Natural killer cell (primary cell): ENCODE results near the gene VMA21. TPM values are rescaled to one million over a fixed set of nuclear protein-coding genes. Genes with fewer than 3 reads are reported as not detected.

Experiments
- ATAC-seq, 3 donors: fragments of 150-1000 bp in 2 of 3; fragments of 200-7000 bp in 1 of 3; cut with Tn5 transposase; 1 replicate in 1 of 3; 2 replicates in 2 of 3; pipeline ENCODE4 v1.10.0; 2021; ENCODE audit warnings: mild to moderate bottlenecking in 2 of 3, moderate library complexity in 2 of 3
- DNase-seq, 2 donors: peaks; one replicate each; pipeline versions ENCODE4 v3.0.0 to v3.0.0-alpha.2; 2013 to 2021; ENCODE audit warnings: mixed read lengths in 1 of 2
- H3K27ac ChIP-seq: one replicate; pipeline ENCODE4 v1.5.1; 2013; ENCODE audit warnings: mild to moderate bottlenecking, low read length
- H3K27me3 ChIP-seq: one replicate; pipeline ENCODE4 v1.6.1; 2013; ENCODE audit warnings: low read length; ENCODE audit not compliant: control insufficient read depth, insufficient read depth
- H3K36me3 ChIP-seq: one replicate; pipeline ENCODE4 v1.6.1; 2013; ENCODE audit warnings: low read length; ENCODE audit not compliant: control insufficient read depth, insufficient read depth
- H3K4me1 ChIP-seq: one replicate; pipeline ENCODE4 v1.6.1; 2013; ENCODE audit warnings: low read length; ENCODE audit not compliant: control insufficient read depth, insufficient read depth
- H3K4me3 ChIP-seq: one replicate; pipeline ENCODE4 v1.5.1; 2013; ENCODE audit warnings: low read length
- H3K9me3 ChIP-seq: one replicate; pipeline ENCODE4 v1.6.1; 2013; ENCODE audit warnings: low read length; ENCODE audit not compliant: control insufficient read depth, insufficient read depth
- H3K27ac Mint-ChIP-seq, 2 donors: one replicate each; pipeline ENCODE4 v1.8.0; 2022; ENCODE audit warnings: mild to moderate bottlenecking in 2 of 2, mixed read lengths in 2 of 2, moderate library complexity in 1 of 2
- H3K27me3 Mint-ChIP-seq, 2 donors: one replicate each; pipeline ENCODE4 v1.8.0; 2022; ENCODE audit warnings: low read depth in 2 of 2, mixed read lengths in 2 of 2
- H3K36me3 Mint-ChIP-seq: one replicate; pipeline ENCODE4 v1.8.0; 2022; ENCODE audit warnings: mixed read lengths
- H3K4me1 Mint-ChIP-seq, 2 donors: one replicate each; pipeline ENCODE4 v1.8.0; 2022; ENCODE audit warnings: mixed read lengths in 2 of 2
- H3K4me3 Mint-ChIP-seq: one replicate; pipeline ENCODE4 v1.8.0; 2022; ENCODE audit warnings: mild to moderate bottlenecking, moderate library complexity, mixed read lengths
- H3K9me3 Mint-ChIP-seq, 2 donors: one replicate each; pipeline ENCODE4 v1.8.0; 2022; ENCODE audit warnings: mixed read lengths in 2 of 2
- CTCF ChIP-seq: fragments of 200-600 bp; IDR thresholded peaks from one replicate; pipeline ENCODE4 v1.8.0; 2022; ENCODE audit warnings: antibody characterized with exemption
- WGBS: methylation state at CpG from one replicate; pipeline ENCODE4 v1.1.7; 2013; ENCODE audit warnings: missing lambda C conversion rate; ENCODE audit not compliant: insufficient coverage; 5-methylcytosine and 5-hydroxymethylcytosine counted together
- intact Hi-C: fragments of 100-400 bp; cut with micrococcal nuclease; formaldehyde crosslinking; loops from one replicate; pipeline ENCODE4 v1.14.2; 2022
- total RNA-seq, 4 donors: library from RNA; stranded (reverse); fragments of 120-200 nt in 1 of 4; gene quantifications; one replicate each; pipeline versions ENCODE4 v1.2.3 to v1.2.4, GENCODE V29; 2013 to 2022

Gene VMA21
- total RNA-seq, 3 donors from 2014 or later (not counting 1 experiment from before 2014, with no cell fraction given) = 20.0 to 21.9 (median 21.4) TPM

- Histone ChIP-seq H3K9me3 (no peaks in the 10 kb centered on the region), H3K4me3 (no peak overlapping the region), H3K27ac (no peak overlapping the region), H3K27me3 (no peaks in the 10 kb centered on the region), H3K4me1 (peaks cover 6% of the 10 kb centered on the region), H3K36me3 (peaks cover 7% of the 10 kb centered on the region)
- no peak for ATAC-seq
- H3K9me3 Mint-ChIP-seq = no peaks in the 10 kb centered on the region
- no peak for DNase-seq
- H3K4me1 Mint-ChIP-seq = peaks cover 27 to 35% of the 10 kb centered on the region in 2 donors
- no peak for TF ChIP-seq CTCF
- peak overlapping the region in 1 of 2 donors; percentile 33 for H3K27ac Mint-ChIP-seq
- no peaks in the 10 kb centered on the region for H3K27me3 Mint-ChIP-seq
- H3K4me3 Mint-ChIP-seq = no peak overlapping the region
- WGBS = 88% methylated on average over 21 of the region's 22 CpGs
- intact Hi-C loops = no loop called here
- H3K36me3 Mint-ChIP-seq = no peaks in the 10 kb centered on the region
These were observed 5.8 kb downstream of the VMA21 start for GRCh38 chrX:151402719-151403390.

- intact Hi-C loops = no loop called here
- H3K27ac Mint-ChIP-seq = no peak overlapping the region
- no peaks in the 10 kb centered on the region for H3K36me3 Mint-ChIP-seq
- H3K4me1 Mint-ChIP-seq = peaks cover 10% of the 10 kb centered on the region in 2 donors
- Histone ChIP-seq H3K27ac (no peak overlapping the region), H3K9me3 (no peaks in the 10 kb centered on the region), H3K4me1 (no peaks in the 10 kb centered on the region), H3K36me3 (no peaks in the 10 kb centered on the region), H3K27me3 (no peaks in the 10 kb centered on the region), H3K4me3 (no peak overlapping the region)
- H3K9me3 Mint-ChIP-seq = no peaks in the 10 kb centered on the region
- DNase-seq = no peak
- no CpG with 5 or more reads among the region's 3 CpGs for WGBS
- H3K27me3 Mint-ChIP-seq = peaks cover 0 to 11% of the 10 kb centered on the region in 2 donors
- no peak for ATAC-seq
- H3K4me3 Mint-ChIP-seq = no peak overlapping the region
- no peak for TF ChIP-seq CTCF
These were observed 19.6 kb downstream of the VMA21 start for GRCh38 chrX:151416579-151416978.

- DNase-seq (no peak), ATAC-seq (no peak)
- no peaks in the 10 kb centered on the region for H3K9me3 Mint-ChIP-seq
- no peaks in the 10 kb centered on the region for H3K27me3 ChIP-seq
- H3K27ac Mint-ChIP-seq = no peak overlapping the region
- no peak overlapping the region for H3K27ac ChIP-seq
- no peaks in the 10 kb centered on the region for H3K4me1 Mint-ChIP-seq
- H3K4me3 ChIP-seq = no peak overlapping the region
- H3K4me3 Mint-ChIP-seq = no peak overlapping the region
- H3K36me3 ChIP-seq = no peaks in the 10 kb centered on the region
- no peak for TF ChIP-seq CTCF
- peaks cover 0 to 11% of the 10 kb centered on the region in 2 donors for H3K27me3 Mint-ChIP-seq
- no peaks in the 10 kb centered on the region for H3K9me3 ChIP-seq
- intact Hi-C loops = no loop called here
- no peaks in the 10 kb centered on the region for H3K36me3 Mint-ChIP-seq
- 100% methylated on average over 3 of the region's 3 CpGs for WGBS
- no peaks in the 10 kb centered on the region for H3K4me1 ChIP-seq
These were observed 22.8 kb downstream of the VMA21 start for GRCh38 chrX:151419782-151420181.

GRCh38 chrX:151424505-151424904 lies 27.5 kb downstream of the VMA21 start:
- Mint-ChIP-seq H3K36me3 (no peaks in the 10 kb centered on the region), H3K4me1 (no peaks in the 10 kb centered on the region), H3K4me3 (no peak overlapping the region), H3K27ac (no peak overlapping the region), H3K27me3 (peaks cover 0 to 10% of the 10 kb centered on the region in 2 donors), H3K9me3 (no peaks in the 10 kb centered on the region)
- no peak for ATAC-seq
- no peak for DNase-seq
- intact Hi-C loops = no loop called here
- Histone ChIP-seq H3K27me3 (no peaks in the 10 kb centered on the region), H3K9me3 (no peaks in the 10 kb centered on the region), H3K36me3 (no peaks in the 10 kb centered on the region), H3K4me3 (no peak overlapping the region), H3K27ac (no peak overlapping the region), H3K4me1 (no peaks in the 10 kb centered on the region)
- WGBS = 100% methylated on average over 1 of the region's 2 CpGs
- no peak for TF ChIP-seq CTCF
